GM18498 (cell line): ENCODE measurements around the gene CHMP6.

ENCODE experiments used
- ATAC-seq: cut with Tn5 transposase; IDR thresholded peaks from one replicate; pipeline ENCODE4 v1.9.1; 2021; ENCODE audit warnings: mild to moderate bottlenecking, moderate library complexity; ENCODE audit not compliant: unreplicated experiment

The CHMP6 gene

GRCh38 chr17:80970762-80971703 lies 20.6 kb upstream of the CHMP6 start:
- ATAC-seq, result no peak

- no peak for ATAC-seq
Observed at GRCh38 chr17:80971704-80972304, 19.8 kb upstream of the CHMP6 start.

- ATAC-seq, result no peak
Observed at GRCh38 chr17:80976701-80977100, 14.9 kb upstream of the CHMP6 start.

DNA sequence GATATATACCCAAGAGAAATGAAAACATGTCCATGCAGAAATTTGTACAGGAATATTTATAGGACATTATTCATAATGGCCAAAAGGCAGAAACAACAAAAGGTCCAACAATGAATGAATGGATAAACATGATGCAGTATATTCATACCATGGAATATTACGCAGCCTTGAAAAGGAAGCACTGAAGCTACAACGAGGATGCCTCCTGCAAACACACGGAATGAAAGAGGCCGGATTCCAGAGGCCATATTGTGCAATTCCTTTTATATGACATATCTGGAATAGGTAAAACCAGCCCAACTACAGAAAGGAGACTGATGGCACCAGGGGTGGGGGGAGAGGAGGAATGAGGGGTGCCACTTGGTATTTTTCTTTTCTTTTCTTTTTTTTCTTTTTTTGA lies 14.5 kb upstream of the CHMP6 start:
- ATAC-seq, result no peak

- ATAC-seq, result no peak
Observed at GRCh38 chr17:80978499-80979497, 12.8 kb upstream of the CHMP6 start.

GRCh38 chr17:80979547-80980378 lies 11.9 kb upstream of the CHMP6 start:
- no peak for ATAC-seq

DNA sequence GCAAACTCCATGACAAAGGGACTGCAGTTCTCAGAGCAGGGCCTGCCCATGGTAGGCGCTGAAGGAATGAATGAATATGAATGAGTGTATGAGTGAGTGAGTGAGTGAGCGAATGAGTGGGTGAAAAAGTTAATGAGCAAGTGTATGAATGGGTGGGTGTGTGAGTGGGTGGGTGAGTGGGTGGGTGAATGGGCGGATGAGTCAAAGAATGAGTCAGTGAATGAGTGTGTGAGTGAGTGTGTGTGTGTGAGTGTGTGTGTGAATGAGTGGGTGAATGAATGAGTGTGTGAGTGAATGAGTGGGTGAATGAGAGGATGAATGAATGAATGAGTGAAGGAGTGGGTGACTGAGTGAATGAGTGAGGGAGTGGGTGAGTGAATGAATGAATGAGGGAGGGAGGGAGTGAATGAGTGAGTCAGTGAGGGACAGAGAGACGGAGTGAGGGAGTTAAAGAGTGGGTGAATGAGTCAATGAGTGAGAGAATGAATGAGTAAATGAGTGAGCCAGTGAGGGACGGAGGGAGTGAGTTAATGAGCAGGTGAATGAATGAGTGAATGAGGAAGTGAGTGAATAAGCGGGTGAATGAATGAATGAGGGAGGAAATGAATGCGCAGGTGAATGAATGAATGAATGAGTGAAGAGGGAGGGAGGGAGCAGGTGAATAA lies 11.1 kb upstream of the CHMP6 start:
- no peak for ATAC-seq

DNA sequence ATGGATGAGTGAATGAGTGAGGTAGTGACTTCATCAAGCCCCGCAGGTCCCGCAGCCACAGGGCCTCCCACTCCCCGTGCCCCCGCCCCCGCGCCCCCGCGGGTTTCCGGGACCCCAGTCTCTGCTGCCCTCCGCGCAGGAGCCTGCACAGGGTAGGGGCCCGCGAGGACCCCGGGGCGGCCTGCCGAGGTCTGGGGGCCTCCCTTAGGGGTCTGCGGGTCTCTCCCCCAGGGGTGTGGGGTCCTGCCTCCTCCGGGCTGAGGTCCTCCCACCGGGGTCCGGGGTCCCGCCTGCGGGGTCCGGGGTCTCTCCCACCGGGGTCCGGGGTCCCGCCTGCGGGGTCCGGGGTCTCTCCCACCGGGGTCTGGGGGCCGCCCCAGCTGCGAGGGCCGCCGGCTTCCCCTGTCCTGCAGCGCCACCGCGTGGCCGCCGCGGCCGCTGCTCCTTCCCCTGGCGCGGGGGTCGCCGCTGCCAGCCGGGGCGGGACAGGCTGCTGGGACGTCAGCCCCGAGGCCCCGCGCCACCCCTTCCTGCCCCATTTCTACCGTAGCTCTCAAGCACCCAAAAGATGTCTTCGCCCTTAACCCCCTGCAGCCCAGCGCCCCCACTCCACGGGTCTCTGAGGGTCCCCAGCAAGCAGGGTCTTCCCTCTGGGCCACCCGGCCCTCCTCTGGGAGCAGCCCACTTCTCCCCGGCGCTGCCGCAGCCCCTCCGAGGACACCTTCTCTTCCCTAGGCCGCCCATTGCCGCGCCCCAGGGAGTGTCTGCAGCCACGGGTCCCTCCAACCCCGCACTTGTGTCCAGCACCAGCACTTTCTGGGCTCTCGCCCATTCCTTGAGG lies 10.4 kb upstream of the CHMP6 start:
- no peak for ATAC-seq

DNA sequence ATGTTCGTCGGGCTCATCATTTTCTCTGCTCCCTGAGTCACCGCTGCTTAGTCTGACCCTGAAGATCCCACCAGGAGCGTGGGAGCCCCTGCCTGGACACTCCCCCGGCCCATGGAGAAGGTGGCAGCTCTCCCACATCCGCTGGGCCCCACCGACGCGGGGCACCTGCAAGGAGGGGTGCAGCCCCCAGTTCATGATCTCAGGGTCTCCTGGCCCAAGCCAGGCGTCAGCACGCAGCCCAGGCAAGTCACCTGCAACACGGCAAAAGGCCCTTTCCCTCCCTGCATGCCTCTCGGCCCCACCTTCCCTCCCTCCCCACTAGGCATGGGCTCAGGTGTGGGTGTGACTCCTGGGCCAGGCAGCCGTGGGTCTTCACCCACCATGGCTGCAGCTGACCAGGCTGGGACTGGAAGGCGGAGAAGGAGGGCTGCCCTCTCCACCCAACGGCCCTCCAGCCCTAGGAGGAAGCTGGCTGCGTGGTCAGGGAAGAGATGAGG lies 9.7 kb upstream of the CHMP6 start:
- no peak for ATAC-seq

- ATAC-seq, result no peak
Observed at GRCh38 chr17:80982426-80982974, 9.1 kb upstream of the CHMP6 start.

GRCh38 chr17:80983545-80983944 lies 8.1 kb upstream of the CHMP6 start:
- ATAC-seq, result no peak

DNA sequence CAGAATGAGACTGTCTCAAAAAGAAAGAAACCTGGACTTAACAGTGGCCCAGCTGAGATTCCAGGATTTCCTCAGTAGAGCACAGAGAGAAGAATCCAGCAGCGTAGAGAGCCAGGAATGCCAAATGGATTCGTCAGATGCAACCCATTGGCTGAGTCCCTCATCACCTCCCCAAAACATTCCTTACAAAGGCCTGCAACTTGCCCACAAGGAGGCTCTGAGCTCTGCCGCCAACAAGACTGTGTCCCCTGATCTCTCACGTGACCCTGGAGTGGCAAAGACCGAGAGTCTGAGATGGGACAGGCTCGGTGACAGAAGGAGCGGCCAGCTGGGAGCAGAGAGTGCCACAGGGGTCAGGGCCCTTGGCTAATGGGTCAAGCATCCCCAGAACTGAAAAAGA lies 6.9 kb upstream of the CHMP6 start:
- ATAC-seq, result no peak

DNA sequence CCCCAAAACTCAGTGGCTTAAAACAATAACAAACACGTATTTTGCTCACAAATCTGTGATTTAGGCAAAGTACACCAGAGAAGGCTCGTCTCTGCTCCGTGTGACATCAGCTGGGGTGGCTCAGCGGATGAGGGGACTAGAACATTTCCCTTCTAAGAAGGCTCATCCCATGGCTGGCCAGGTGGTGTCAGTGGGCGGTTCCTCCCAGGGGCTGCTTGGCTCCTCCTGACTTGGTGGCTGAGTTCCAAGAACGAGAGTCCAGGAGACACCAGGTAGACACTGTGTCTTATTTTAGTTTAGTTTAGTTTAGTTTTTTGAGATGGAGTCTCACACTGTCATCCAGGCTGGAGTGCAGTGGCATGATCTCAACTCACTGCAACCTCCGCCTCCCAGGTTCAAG lies 5.6 kb upstream of the CHMP6 start:
- no peak for ATAC-seq

DNA sequence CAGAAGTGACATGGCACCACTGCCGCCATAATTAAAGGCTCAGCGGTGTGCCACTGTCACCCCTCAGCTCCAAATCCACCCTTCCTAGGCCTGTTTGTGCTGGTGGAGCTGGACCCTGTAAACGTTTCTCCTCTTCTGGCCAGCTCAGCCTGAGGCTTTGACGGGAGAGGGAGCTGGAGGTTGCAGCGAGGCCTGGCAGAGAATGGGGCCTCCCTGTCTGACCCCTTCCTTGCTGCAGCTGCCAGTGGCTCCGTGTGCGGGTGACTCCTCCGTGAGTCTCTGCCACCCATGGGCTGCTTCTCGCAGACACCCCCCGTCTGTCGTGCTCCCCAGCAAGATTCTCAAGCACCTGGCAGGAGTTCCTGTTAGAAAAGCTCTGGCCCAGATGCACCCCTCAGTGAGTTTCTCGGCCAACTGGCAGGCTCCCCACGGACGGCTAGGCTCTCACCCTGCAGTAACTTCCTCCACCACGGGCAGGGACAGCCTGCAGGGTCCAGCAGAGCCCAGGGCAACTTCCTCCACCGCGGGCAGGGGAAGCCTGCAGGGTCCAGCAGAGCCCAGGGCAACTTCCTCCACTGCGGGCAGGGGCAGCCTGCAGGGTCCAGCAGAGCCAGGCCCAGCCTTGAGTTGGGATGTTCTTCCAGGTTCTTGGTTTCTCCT lies 4.7 kb upstream of the CHMP6 start:
- no peak for ATAC-seq

DNA sequence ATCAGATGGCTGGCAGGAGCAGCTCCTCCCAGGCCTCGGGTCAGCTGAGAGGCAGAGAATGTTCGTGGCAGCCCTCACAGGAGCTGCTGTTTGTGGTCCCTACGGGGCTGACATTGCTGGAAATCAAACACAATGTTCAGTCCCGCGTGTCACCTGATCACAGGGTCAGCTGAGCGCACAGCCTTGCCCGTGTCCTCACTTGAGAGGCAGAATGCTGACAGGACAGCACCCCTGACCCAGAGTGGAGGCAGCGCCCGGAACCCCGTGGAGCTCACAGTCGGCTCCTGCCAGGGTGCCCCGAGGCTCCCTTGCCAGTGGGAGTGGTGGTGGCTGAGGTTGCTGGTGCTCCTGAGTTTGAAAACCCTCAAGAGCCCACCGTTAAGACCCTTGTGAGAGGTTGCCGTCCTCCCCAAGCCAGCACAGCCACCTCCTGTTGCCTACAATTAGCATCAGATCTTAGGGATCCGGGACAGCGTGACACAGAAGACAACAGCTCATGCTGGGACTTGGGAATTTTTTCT lies 3.6 kb upstream of the CHMP6 start:
- ATAC-seq, result no peak

GRCh38 chr17:80989586-80989913 lies 2.1 kb upstream of the CHMP6 start:
- ATAC-seq, result no peak

- no peak for ATAC-seq
Observed at GRCh38 chr17:80990921-80991644, 558 bp upstream of the CHMP6 start.
